HG03066 (cell line): Measurements from ENCODE around the gene DLGAP1.
"Not testable (repeated sequence)": the region's sequence is repeated elsewhere in the genome, so short reads cannot be mapped to it uniquely, and the experiment has no call there.

Experiments used
- ATAC-seq: cut with Tn5 transposase; IDR thresholded peaks from one replicate; pipeline ENCODE4 v1.9.1; 2021; ENCODE audit warnings: low read depth; ENCODE audit not compliant: unreplicated experiment

DLGAP1 gene

DNA sequence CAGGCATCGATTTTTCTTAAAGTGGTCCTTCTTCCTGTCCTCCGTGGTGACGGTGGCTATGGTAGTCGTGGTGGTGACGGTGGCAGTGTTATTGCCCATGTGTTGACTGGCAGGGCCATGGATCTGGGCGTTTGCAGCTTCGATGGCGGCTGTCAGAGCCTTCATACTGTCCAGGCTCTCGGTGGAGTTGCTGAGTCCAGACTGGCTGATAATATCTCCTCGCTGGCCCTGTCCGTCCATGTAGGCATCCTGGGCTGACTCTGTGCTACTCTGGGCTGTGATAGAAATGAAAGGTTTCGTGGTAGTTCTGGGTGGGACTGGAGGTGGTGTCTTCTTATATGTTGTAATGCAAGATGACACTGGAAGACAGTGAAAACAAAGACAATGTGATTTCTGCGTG, 873.2 kb downstream of the DLGAP1 start:
- no peak for ATAC-seq

DNA sequence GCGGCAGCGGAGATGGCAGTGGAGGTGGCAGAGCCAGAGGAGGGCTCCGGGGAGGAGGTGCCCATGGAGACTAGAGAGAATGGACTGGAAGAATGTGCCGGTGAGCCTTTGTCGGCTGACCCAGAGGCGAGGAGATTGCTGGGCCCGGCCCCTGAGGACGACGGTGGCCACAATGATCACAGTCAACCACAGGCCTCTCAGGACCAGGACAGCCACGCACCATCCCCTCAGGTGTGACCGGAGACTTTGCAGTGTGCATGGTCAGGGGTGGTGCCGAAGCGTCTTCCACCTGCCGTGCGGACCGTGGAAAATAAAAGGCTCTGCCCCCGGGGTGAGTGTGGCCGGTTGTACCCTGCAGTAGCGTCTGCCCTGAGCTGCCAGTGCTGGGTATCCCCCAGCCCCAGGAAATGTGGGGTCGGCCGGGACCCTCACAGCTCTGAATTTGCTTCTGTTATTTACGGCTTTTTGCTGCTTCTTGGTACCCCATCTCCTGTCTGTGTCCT, 874.5 kb downstream of the DLGAP1 start:
- ATAC-seq: not testable (repeated sequence)

DNA sequence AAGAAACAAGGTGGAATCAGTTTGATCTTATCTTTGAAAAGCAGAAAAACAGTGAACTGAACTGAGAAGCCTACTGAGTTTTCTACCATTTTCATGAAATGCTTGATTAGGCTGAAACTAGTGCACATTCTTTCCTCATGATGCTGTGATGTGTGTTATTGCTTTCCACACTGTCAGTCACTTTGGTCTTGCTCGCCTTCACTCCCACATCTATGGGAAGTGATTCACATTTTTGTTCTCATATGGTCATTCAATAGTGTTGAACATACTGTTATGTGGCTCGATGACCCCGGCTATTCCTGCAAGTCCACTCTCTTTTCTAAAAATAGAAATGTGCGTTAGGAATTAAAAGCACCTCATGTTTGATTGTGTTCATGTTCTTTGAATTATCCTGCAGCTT, 875.4 kb downstream of the DLGAP1 start:
- ATAC-seq: no peak

DNA sequence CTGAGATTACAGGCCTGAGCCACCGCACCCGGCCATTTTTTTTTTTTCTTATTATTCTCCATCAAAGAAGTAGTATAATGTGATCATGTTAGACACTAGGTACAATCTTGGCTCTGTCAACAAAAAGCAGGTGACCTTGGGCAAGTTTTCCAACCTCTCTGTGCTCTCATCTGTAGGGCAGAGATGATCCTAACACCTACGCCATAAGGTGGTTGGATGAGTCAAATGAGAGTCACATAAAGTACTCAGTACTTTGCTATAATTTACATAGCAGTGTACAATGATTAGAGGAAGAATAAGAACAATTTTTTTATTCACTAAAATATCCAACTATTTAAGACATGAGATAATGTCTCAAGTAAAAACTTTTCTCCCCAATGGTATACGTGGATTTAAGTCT, 876.5 kb downstream of the DLGAP1 start:
- no peak for ATAC-seq

DNA sequence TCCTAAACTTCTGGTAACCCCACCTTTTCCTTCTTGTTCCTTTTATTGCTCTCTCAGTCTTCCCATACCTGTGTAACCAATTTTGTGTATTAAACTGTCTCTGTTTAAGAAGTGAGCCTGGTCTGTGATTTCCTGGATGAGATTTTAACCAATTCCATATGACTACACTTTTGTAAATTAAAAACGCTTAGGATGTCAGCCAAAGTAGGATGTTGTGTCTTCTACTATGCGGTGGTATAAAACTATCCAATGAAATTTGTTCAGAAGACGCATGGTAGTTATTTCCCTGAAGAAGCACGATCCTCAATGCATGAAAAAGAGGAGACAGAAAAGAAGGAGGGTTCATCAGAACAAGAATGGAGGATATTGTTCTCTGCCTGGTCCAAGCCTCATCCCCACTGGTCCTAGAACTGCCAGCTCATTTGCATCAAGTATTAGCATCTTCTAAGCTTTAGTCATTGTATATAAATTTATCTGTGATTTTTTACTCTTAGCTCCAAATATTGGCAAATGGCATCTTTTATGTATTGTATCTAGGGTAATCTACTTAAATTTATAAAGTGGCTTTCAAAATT, 877.7 kb downstream of the DLGAP1 start:
- ATAC-seq: no peak

DNA sequence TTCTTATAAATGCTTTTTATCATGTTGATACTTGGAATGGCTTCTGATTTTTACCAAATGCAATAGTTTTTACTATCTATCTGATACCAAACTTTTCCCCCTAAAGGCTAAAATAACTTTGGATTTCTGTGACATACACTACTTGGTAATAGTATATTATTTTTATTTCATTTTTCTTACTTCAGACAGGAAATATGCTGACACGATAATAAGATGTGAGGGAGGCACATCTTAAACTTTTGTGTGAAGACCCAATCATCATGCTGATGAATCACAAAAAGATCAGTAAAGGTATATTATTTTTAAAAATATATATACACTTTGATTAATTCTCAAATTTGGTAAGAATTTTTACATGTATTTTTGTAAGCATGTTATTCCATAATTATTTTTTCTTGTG, 882.3 kb downstream of the DLGAP1 start:
- ATAC-seq: no peak

DNA sequence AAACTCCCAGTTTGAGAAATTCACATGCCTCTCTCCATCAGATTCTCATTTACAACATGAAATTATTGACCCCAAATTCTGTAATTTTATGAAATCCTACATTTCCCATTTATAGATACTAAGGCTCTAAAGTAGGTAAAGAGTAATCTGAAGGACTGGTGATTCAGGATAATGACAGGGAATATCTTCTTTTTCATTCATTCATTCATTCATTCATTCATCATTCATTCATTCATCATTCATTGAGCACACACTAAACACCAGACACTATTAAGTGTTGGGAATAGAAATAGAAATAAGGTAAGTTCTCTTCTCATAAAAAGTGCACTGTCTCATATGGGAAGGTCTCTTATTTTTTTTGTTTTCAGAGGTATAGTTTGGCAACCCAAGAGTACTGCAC, 888.3 kb downstream of the DLGAP1 start:
- ATAC-seq: no peak

DNA sequence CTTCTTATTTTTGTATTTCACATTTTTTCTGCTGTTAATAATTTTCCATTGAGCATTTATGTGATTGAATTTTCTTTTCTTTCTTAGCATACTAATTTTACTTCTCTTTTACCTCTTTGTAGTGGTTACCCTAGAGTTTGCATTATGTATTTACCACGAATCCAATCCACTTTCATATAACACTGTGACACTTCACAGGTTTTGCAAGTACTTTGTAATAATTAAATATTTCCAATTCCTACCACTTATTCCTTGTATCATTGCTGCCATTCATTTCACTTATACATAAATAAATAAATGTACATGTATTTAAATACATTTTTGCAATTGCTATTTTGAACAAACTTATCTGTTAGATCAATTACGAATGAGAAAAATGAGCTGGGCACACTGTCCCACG, 894.4 kb downstream of the DLGAP1 start:
- no peak for ATAC-seq

DNA sequence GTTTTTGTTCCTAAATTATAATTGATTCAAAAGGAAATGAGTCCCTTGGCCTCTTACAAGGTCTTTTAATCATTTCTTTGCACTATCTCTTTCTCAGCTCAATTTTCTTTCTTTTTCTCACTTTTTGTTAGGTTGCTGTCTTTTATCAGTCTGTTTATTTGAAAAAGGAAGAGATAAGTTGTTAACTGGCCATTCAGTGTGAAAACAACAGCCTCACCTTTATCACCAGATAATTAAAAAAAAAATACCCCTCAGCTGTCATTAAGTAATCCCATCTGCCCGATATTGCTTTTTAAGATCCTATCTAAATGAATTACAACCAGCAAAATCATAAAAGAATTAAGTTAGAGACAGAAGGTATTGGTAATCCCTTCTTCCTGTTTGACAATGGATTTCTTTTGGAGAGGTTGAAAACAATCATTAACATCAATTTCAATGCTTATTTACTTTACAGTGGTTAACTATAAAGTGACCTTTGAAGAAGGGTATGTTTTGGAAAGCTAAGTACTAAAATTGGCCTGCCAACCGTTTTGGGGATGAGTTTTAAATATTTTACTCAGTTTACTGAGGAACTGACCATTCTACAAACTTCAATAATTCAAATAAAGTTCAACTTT, 900.2 kb downstream of the DLGAP1 start:
- no peak for ATAC-seq

DNA sequence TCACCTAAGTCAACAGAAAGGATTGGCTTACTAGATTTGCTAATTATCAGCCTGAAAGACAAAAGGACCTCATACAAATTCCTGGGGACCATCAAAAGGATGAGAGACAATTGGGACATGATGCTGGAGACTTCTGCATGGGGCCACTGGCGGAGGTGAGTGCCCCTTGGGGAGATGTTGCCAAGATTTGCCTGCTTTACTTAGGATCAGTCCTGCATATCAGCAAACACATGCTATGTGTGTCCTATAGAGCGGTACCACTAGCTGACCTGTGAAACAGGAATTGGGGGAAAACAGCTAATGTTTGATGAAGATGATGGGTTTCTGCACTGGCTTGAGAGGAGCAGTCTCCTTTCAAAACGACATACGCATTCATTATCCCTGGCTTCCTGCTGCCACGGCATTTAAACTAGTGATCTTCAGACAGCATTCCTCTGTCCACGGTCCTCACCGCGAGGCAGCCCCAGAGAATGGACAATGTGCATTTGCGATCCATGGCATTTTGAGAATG, 901.0 kb downstream of the DLGAP1 start:
- no peak for ATAC-seq

DNA sequence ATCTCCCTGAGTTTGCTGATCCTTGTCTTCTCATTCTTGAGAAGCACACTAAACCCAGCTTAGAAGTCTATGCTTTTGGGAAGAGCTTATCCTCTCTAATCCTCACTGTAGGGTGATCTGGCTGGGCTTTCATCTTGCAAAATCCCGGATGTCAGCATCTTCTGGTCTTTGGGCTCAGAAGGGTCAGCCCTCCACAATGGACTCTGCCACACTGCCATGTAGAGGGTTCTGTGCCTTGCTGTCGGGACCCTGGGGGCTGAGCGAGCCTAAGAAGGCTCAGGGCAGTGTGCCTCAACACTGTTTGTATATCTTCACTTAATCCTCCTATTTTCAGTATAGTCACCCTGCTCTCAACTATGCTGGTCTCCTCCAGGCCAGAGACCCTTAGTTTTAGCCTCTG, 902.8 kb downstream of the DLGAP1 start:
- no peak for ATAC-seq

DNA sequence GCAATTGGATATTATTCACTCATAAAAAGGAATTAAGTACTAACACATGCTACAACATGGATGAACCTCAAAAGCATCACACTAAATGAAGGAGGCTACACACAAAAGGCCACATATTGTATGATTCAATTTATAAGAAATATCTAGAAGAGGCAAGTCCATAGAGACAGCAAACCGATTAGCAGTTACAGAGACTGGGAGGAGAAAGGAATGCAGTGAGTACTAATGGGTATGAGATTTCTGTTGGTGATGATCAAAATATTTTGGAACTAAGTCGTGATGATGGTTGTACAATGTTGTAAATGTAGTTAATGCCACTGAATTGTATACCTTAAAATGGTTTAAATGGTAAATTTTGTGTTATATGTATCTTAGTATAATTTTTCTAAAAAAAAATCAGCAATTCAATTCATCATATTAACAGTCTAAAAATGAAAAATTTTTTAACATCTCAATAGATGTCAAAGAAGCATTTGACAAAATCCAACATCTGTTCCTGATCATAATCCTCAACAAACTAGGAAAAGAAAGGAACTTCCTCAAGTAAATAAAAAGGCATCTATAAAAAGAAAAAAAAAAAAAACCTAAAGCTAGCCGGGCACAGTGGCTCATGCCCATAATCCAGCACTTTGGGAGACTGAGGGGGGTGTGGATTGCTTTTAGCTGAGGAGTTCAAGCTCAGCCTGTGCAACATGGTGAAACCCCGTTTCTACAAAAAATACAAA, 907.1 kb downstream of the DLGAP1 start:
- no peak for ATAC-seq

DNA sequence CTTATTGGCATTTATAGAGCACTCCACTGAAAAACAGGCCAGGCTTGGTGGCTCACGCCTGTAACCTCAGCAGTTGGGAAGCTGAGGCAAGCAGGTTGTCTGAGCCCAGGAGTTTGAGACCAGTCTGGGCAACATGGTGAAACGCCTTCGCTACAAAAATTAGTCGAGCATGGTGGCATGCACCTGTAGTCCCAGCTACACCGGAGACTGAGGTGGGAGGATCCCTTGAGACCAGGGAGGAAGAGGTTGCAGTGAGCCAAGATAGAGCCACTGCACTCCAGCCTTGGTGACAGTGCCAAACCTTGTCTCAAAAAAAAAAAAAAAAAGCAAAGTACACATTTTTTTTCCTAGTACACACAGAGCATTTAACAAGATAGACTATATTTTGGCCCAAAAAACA, 909.0 kb downstream of the DLGAP1 start:
- no peak for ATAC-seq

DNA sequence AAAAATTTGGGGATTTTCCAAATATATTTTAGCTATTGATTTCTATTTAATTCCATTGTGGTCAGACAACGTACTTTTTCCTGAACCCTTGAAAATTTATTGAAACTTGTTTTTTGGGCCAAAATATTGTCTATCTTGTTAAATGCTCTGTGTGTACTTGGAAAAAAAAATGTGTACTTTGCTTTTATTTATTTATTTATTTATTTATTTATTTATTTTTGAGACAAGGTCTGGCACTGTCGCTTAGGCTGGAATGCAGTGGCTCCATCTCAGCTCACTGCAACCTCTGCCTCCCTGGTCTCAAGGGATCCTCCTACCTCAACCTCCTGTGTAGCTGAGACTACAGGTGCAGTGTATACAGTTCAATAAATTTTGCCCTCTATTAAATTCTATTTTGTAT, 910.6 kb downstream of the DLGAP1 start:
- ATAC-seq: no peak

DNA sequence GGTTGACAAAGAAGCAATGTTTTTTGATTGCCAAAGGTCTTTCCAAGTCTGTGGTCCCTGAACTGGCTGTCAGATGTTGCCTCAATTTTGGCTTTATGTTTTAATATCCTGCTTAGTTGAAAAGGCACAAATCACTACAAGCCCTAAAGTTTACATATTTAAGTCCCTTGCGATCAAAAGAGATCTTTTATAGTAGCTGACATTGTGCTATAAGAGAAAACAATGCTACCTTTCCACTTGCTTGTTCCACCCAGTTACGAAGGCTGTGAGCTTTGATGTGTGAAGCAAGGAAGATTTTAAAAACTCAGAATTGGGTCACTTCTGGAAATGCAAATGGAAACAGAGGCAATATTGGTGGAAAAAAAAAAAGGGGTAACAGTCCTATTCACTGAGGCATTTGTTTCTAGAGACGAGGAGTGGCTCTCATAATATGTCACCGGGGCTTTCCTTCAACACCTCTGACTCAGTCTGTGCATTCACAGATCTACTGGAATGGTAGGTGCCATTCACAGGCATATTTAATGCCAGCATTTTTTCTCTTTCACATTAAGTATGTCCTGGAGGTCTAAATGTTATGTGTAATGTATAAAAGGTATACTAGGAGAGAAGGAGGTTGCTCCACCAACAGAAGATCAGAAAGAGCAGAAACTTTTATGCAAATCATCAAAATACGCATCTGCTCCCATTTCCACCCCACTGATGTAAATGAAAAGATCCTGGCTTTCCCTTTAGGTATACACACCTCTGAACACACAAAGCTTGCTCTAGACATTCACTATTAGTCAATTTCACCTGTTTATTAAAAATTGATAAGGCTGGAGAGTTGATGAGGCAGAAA, 913.3 kb downstream of the DLGAP1 start:
- ATAC-seq: peak; percentile 68

DNA sequence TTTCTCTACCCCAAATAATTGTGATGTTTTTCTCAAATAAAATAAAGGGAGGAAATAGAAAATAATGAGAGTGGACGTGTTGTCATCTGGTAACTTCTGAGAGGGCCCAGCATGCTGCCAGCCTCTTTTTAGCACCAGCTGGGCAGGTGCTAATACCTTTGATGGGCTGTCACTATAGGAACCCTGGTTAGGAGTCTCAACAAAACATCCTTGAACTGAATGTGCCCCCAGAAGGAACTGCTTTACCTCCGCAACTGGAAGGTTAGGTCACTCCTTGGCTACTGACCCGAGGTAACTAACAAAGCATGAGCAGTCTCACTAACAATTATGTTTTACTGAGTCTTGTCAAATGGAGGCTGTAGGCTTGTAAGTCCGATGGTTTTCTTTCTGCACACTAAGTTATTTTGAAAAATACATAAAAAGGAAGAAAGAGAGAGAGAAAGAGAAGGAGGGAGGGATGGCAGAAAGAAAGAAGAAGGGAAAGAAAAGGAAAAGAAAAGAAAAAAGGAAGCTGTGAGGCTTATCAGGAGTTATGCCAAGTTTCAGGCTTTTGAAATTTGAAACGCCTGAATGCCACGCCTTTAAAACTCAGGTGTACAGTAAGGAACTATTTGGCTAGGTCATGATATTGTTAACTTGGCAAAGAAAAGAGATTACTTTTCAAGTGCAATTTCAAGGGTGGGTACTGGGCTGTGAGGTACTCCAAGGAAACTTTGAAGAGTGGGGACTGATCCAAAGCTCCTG, 914.1 kb downstream of the DLGAP1 start:
- no peak for ATAC-seq

DNA sequence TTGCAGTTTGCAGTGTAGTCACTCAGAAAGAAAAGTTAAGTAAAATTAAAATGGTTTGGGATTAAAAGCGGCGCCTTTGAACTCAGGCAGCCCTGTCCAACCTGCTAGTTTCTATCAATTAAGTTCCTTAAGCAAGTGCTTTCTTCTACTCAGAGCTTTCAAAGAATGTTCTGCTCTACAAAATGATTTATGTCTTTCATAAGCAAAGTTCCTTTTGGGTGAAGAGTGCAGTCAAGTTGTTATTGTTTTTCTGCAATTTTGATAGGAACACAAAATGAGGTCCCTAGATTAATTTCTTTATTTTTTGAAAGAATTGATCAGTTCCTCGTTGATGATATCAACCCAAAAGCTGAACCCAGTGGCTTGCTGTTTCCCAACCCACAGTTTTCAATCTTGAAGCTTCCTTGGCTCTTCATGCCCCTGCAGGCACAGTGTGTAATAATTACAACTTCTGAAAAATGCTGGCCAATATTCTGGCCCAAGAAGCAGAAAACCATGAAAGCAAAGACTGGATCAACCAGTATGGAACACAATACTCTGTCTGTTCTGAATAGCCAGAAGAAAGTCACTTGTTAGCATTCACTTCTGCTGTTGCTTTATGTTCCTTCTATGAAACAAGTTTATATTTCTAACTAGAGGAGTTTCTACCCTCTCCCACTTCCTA, 916.0 kb downstream of the DLGAP1 start:
- no peak for ATAC-seq

DNA sequence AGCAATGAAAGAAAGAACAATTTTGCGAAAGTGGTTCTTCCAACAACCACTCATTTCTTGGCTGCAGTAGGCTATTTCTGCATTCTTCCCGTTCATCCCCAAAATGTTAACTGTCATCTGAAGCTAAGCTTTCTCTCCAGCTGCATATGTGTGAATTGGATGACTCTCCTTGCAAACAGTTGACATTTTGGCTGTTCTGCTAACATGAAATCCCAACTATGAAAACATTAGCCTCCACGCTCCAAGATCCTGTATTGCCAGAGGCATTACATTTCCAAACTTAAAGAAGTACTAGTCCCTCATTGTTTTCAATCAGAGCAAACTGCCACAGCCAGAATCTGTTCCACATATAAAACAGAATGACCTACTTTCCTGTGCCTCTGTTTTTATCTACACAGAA, 916.7 kb downstream of the DLGAP1 start:
- no peak for ATAC-seq

DNA sequence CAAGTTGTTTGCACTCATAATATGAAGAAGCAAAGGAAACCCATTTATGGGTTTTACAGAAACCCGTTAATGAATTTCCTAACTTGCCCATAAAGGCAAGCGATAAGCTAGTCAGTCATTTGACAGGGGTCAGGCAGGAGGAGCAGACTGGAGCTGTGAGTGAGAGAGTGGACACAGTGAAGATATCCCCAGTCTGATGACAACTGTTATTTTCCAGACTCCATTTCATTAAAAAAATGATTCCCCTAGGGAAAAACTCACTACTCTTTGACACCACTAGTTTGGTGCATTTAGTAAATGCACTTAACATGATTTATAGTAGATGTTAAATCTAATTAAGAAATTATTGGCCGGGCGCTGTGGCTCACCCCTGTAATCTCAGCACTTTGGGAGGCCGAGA, 924.3 kb downstream of the DLGAP1 start:
- no peak for ATAC-seq

DNA sequence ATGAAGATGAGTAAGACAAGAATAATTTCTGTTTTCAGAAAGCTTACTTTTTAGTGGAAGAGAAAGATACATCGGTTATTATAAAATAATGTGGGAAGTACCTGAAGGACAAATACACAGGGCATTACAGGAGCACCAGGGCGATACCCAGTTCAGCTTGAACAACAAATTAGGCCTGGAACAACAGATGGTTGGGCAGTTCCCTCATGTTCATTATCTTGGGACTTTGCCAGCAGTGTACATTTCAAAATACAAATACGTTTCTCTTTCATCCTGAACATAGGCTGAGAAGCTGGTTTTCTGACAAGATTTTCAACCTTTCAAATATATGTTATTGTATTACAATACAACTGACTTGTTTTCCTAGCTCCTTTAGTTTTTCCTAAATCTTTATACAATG, 925.5 kb downstream of the DLGAP1 start:
- no peak for ATAC-seq
